GM12891 (cell line): ENCODE measurements around the gene SUMO4.

ENCODE experiments used
- POLR2A ChIP-seq: IDR thresholded peaks from 2 replicates; pipeline ENCODE4 v1.6.1; 2011; ENCODE audit warnings: low read depth, low read length, control low read depth
- POLR2AphosphoS5 ChIP-seq: IDR thresholded peaks from 2 replicates; pipeline ENCODE4 v1.6.1; 2011; ENCODE audit warnings: low read depth, low read length, control low read depth

DNA sequence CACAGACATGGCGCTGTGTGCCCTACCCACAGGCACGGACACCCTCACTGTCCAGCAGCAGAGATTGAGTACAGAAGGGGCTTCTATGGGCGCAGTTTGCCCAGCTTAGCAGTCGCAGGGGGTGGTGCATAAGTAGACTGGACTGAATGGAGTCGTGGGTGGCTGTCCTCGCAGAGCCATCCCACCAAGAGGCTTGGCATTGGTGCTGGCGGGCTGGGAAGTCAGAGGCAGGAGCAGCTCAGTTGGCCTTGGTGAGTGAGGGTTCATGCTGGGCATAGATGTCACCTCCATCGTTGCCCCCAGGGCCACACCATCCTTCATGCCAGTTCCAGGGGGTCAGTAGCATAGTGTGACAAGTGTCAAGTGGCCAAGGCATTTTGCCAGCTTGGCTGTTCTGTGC lies 25.2 kb downstream of the SUMO4 start:
- TF ChIP-seq POLR2A: no peak
- no peak for TF ChIP-seq POLR2AphosphoS5
